ENCODE measurements around the gene ATG101. TPM values are rescaled to one million over a fixed set of nuclear protein-coding genes. Genes with fewer than 3 reads are reported as not detected.

ATG101 gene
- total and polyA plus RNA-seq, 5 donors from 2014 or later = 30.1 to 38.2 (median 33.5) TPM

GRCh38 chr12:52035926-52036325 lies 33.9 kb upstream of the ATG101 start:
- peaks cover 35% of the 10 kb centered on the region for H3K4me1 ChIP-seq (ENCODE audit: control insufficient read depth, insufficient read depth, low read length, poor library complexity, severe bottlenecking)
- DNase-seq (no peak), ATAC-seq (ENCODE audit: low read depth in 2 of 2) (no peak)
- peak overlapping the region; percentile 39 to 84 (median 62) for H3K4me3 Mint-ChIP-seq
- no peaks in the 10 kb centered on the region for H3K36me3 ChIP-seq (ENCODE audit: control insufficient read depth, insufficient read depth, low read length)
- H3K9me3 ChIP-seq (ENCODE audit: control insufficient read depth in 2 of 2, low read length in 2 of 2) = no peaks in the 10 kb centered on the region
- peaks cover 8% of the 10 kb centered on the region for H3K27me3 Mint-ChIP-seq
- no peaks in the 10 kb centered on the region for H3K27me3 ChIP-seq (ENCODE audit: control insufficient read depth, insufficient read depth, low read length)
- peaks cover 6 to 45% (median 27%) of the 10 kb centered on the region in 4 donors for H3K4me1 Mint-ChIP-seq
- no peak overlapping the region for H3K4me3 ChIP-seq (ENCODE audit: low read depth, low read length)
- peak overlapping the region in 2 of 3 donors; percentile 54 to 89 for H3K27ac Mint-ChIP-seq
- no peaks in the 10 kb centered on the region for H3K36me3 Mint-ChIP-seq
- H3K9me3 Mint-ChIP-seq = peaks cover 0 to 2% (median 0%) of the 10 kb centered on the region in 7 donors
- H3K27ac ChIP-seq (ENCODE audit: insufficient read depth, low read length, poor library complexity, severe bottlenecking) = peak overlapping the region; percentile 82

- Mint-ChIP-seq H3K27me3 (peaks cover 8% of the 10 kb centered on the region), H3K36me3 (no peaks in the 10 kb centered on the region), H3K4me1 (peaks cover 6 to 48% (median 29%) of the 10 kb centered on the region in 4 donors), H3K9me3 (peaks cover 0 to 2% (median 0%) of the 10 kb centered on the region in 7 donors), H3K27ac (peak overlapping the region in 2 of 3 donors; percentile 56 to 89), H3K4me3 (peak overlapping the region; percentile 39 to 84 (median 70))
- Histone ChIP-seq H3K4me1 (ENCODE audit: control insufficient read depth, insufficient read depth, low read length, poor library complexity, severe bottlenecking) (peaks cover 37% of the 10 kb centered on the region), H3K9me3 (ENCODE audit: control insufficient read depth in 2 of 2, low read length in 2 of 2) (no peaks in the 10 kb centered on the region), H3K27ac (ENCODE audit: insufficient read depth, low read length, poor library complexity, severe bottlenecking) (peak overlapping the region; percentile 82), H3K36me3 (ENCODE audit: control insufficient read depth, insufficient read depth, low read length) (no peaks in the 10 kb centered on the region), H3K4me3 (ENCODE audit: low read depth, low read length) (peak overlapping the region; percentile 52), H3K27me3 (ENCODE audit: control insufficient read depth, insufficient read depth, low read length) (no peaks in the 10 kb centered on the region)
- ATAC-seq (ENCODE audit: low read depth in 2 of 2) (peak; percentile 48 to 65), DNase-seq (peak; percentile 68 to 87 (median 87))
Measured at GRCh38 chr12:52036587-52037171, 33.1 kb upstream of the ATG101 start.

- DNase-seq (no peak), ATAC-seq (ENCODE audit: low read depth in 2 of 2) (no peak)
- Histone ChIP-seq H3K9me3 (ENCODE audit: control insufficient read depth in 2 of 2, low read length in 2 of 2) (no peaks in the 10 kb centered on the region), H3K27ac (ENCODE audit: insufficient read depth, low read length, poor library complexity, severe bottlenecking) (no peak overlapping the region), H3K36me3 (ENCODE audit: control insufficient read depth, insufficient read depth, low read length) (no peaks in the 10 kb centered on the region), H3K27me3 (ENCODE audit: control insufficient read depth, insufficient read depth, low read length) (no peaks in the 10 kb centered on the region), H3K4me1 (ENCODE audit: control insufficient read depth, insufficient read depth, low read length, poor library complexity, severe bottlenecking) (peaks cover 43% of the 10 kb centered on the region), H3K4me3 (ENCODE audit: low read depth, low read length) (no peak overlapping the region)
- H3K27ac Mint-ChIP-seq = peak overlapping the region in 1 of 3 donors; percentile 76
- peaks cover 0 to 2% (median 0%) of the 10 kb centered on the region in 7 donors for H3K9me3 Mint-ChIP-seq
- H3K4me3 Mint-ChIP-seq = peak overlapping the region in 1 of 4 donors; percentile 62
- H3K36me3 Mint-ChIP-seq = no peaks in the 10 kb centered on the region
- peaks cover 8% of the 10 kb centered on the region for H3K27me3 Mint-ChIP-seq
- peaks cover 5 to 50% (median 33%) of the 10 kb centered on the region in 4 donors for H3K4me1 Mint-ChIP-seq
Measured at GRCh38 chr12:52037248-52037861, 32.4 kb upstream of the ATG101 start.

- Mint-ChIP-seq H3K27ac (peak overlapping the region; percentile 2 to 90 (median 83)), H3K9me3 (peaks cover 0 to 2% (median 0%) of the 10 kb centered on the region in 7 donors), H3K4me1 (peaks cover 0 to 45% (median 29%) of the 10 kb centered on the region in 4 donors), H3K27me3 (peaks cover 5% of the 10 kb centered on the region), H3K36me3 (no peaks in the 10 kb centered on the region), H3K4me3 (peak overlapping the region; percentile 48 to 88 (median 76))
- ATAC-seq (ENCODE audit: low read depth in 2 of 2) = no peak
- no peak overlapping the region for H3K27ac ChIP-seq (ENCODE audit: insufficient read depth, low read length, poor library complexity, severe bottlenecking)
- H3K9me3 ChIP-seq (ENCODE audit: control insufficient read depth in 2 of 2, low read length in 2 of 2) = no peaks in the 10 kb centered on the region
- no peak for DNase-seq
- H3K4me3 ChIP-seq (ENCODE audit: low read depth, low read length) = no peak overlapping the region
- no peaks in the 10 kb centered on the region for H3K27me3 ChIP-seq (ENCODE audit: control insufficient read depth, insufficient read depth, low read length)
- no peaks in the 10 kb centered on the region for H3K36me3 ChIP-seq (ENCODE audit: control insufficient read depth, insufficient read depth, low read length)
- H3K4me1 ChIP-seq (ENCODE audit: control insufficient read depth, insufficient read depth, low read length, poor library complexity, severe bottlenecking) = peaks cover 37% of the 10 kb centered on the region
Measured at GRCh38 chr12:52038447-52038846, 31.3 kb upstream of the ATG101 start.

- H3K9me3 Mint-ChIP-seq = peaks cover 0 to 2% (median 0%) of the 10 kb centered on the region in 7 donors
- no peaks in the 10 kb centered on the region for H3K36me3 Mint-ChIP-seq
- DNase-seq (no peak), ATAC-seq (ENCODE audit: low read depth in 2 of 2) (no peak)
- no peaks in the 10 kb centered on the region for H3K27me3 ChIP-seq (ENCODE audit: control insufficient read depth, insufficient read depth, low read length)
- no peaks in the 10 kb centered on the region for H3K9me3 ChIP-seq (ENCODE audit: control insufficient read depth in 2 of 2, low read length in 2 of 2)
- H3K27me3 Mint-ChIP-seq = no peaks in the 10 kb centered on the region
- H3K27ac ChIP-seq (ENCODE audit: insufficient read depth, low read length, poor library complexity, severe bottlenecking) = no peak overlapping the region
- H3K4me3 ChIP-seq (ENCODE audit: low read depth, low read length) = no peak overlapping the region
- H3K4me3 Mint-ChIP-seq = peak overlapping the region in 1 of 4 donors; percentile 47
- peaks cover 0 to 36% (median 26%) of the 10 kb centered on the region in 4 donors for H3K4me1 Mint-ChIP-seq
- peak overlapping the region in 1 of 3 donors; percentile 62 for H3K27ac Mint-ChIP-seq
- no peaks in the 10 kb centered on the region for H3K36me3 ChIP-seq (ENCODE audit: control insufficient read depth, insufficient read depth, low read length)
- peaks cover 34% of the 10 kb centered on the region for H3K4me1 ChIP-seq (ENCODE audit: control insufficient read depth, insufficient read depth, low read length, poor library complexity, severe bottlenecking)
Measured at GRCh38 chr12:52041035-52041434, 28.7 kb upstream of the ATG101 start.

GRCh38 chr12:52041695-52042123 lies 28.1 kb upstream of the ATG101 start:
- ATAC-seq (ENCODE audit: low read depth in 2 of 2) (peak; percentile 43 to 52), DNase-seq (peak in 2 of 3 donors; percentile 43 to 59)
- H3K27ac ChIP-seq (ENCODE audit: insufficient read depth, low read length, poor library complexity, severe bottlenecking) = no peak overlapping the region
- no peak overlapping the region for H3K4me3 ChIP-seq (ENCODE audit: low read depth, low read length)
- H3K4me1 ChIP-seq (ENCODE audit: control insufficient read depth, insufficient read depth, low read length, poor library complexity, severe bottlenecking) = peaks cover 27% of the 10 kb centered on the region
- peak overlapping the region; percentile 58 to 89 (median 87) for H3K27ac Mint-ChIP-seq
- H3K4me3 Mint-ChIP-seq = peak overlapping the region in 3 of 4 donors; percentile 53 to 72 (median 57)
- H3K9me3 Mint-ChIP-seq = peaks cover 0 to 2% (median 0%) of the 10 kb centered on the region in 7 donors
- H3K27me3 ChIP-seq (ENCODE audit: control insufficient read depth, insufficient read depth, low read length) = no peaks in the 10 kb centered on the region
- no peaks in the 10 kb centered on the region for H3K9me3 ChIP-seq (ENCODE audit: control insufficient read depth in 2 of 2, low read length in 2 of 2)
- no peaks in the 10 kb centered on the region for H3K36me3 ChIP-seq (ENCODE audit: control insufficient read depth, insufficient read depth, low read length)
- H3K4me1 Mint-ChIP-seq = peaks cover 0 to 31% (median 30%) of the 10 kb centered on the region in 4 donors
- H3K27me3 Mint-ChIP-seq = no peaks in the 10 kb centered on the region
- no peaks in the 10 kb centered on the region for H3K36me3 Mint-ChIP-seq

- no peak for DNase-seq
- H3K4me3 ChIP-seq (ENCODE audit: low read depth, low read length) = no peak overlapping the region
- H3K36me3 ChIP-seq (ENCODE audit: control insufficient read depth, insufficient read depth, low read length) = no peaks in the 10 kb centered on the region
- Mint-ChIP-seq H3K4me1 (peaks cover 0 to 31% (median 30%) of the 10 kb centered on the region in 4 donors), H3K4me3 (no peak overlapping the region), H3K27me3 (no peaks in the 10 kb centered on the region), H3K9me3 (peaks cover 0 to 2% (median 0%) of the 10 kb centered on the region in 7 donors), H3K27ac (no peak overlapping the region), H3K36me3 (no peaks in the 10 kb centered on the region)
- H3K27ac ChIP-seq (ENCODE audit: insufficient read depth, low read length, poor library complexity, severe bottlenecking) = no peak overlapping the region
- no peak for ATAC-seq (ENCODE audit: low read depth in 2 of 2)
- H3K9me3 ChIP-seq (ENCODE audit: control insufficient read depth in 2 of 2, low read length in 2 of 2) = no peaks in the 10 kb centered on the region
- H3K4me1 ChIP-seq (ENCODE audit: control insufficient read depth, insufficient read depth, low read length, poor library complexity, severe bottlenecking) = peaks cover 20% of the 10 kb centered on the region
- H3K27me3 ChIP-seq (ENCODE audit: control insufficient read depth, insufficient read depth, low read length) = no peaks in the 10 kb centered on the region
Measured at GRCh38 chr12:52042706-52043385, 26.9 kb upstream of the ATG101 start.
